Bronchial epithelial cell (primary cell): ENCODE measurements around the gene HYAL4. TPM values are rescaled to one million over a fixed set of nuclear protein-coding genes. Genes with fewer than 3 reads are reported as not detected.
"Not testable (repeated sequence)": the region's sequence is repeated elsewhere in the genome, so short reads cannot be mapped to it uniquely, and the experiment has no call there.

Experiments used
- DNase-seq: peaks from one replicate; pipeline ENCODE4 v3.0.0-alpha.2; 2010; ENCODE audit warnings: low read depth
- FAIRE-seq: peaks from 2 replicates; lab custom pipeline; 2011; peaks lifted over from hg19 to GRCh38; lab: Jason Lieb, UNC
- H3K27me3 ChIP-seq: 2 replicates; pipeline ENCODE4 v1.5.1; 2011; ENCODE audit warnings: low read length; ENCODE audit not compliant: control insufficient read depth, insufficient read depth
- H3K36me3 ChIP-seq: 2 replicates; pipeline ENCODE4 v1.5.1; 2011; ENCODE audit warnings: low read length; ENCODE audit not compliant: control insufficient read depth, insufficient read depth
- H3K4me3 ChIP-seq: 2 replicates; pipeline ENCODE4 v1.5.1; 2011; ENCODE audit warnings: mild to moderate bottlenecking, low read depth, low read length, control low read depth
- CTCF ChIP-seq: IDR thresholded peaks from 2 replicates; pipeline ENCODE4 v1.5.1; 2011; ENCODE audit warnings: mild to moderate bottlenecking, moderate library complexity, low read length, control low read depth, inconsistent platforms; ENCODE audit not compliant: insufficient read depth, severe bottlenecking
- total RNA-seq: library from RNA; depleted of rRNA; stranded (reverse); fragments of >200 nt; gene quantifications from 2 replicates; pipeline ENCODE4 v1.2.1, GENCODE V29; 2014

Gene HYAL4
- total RNA-seq, 1 donor from 2014 or later = under 0.01 TPM

GRCh38 chr7:123802249-123802648, 42.7 kb upstream of the HYAL4 start:
- no peak for DNase-seq
- Histone ChIP-seq H3K36me3 (no peaks in the 10 kb centered on the region), H3K4me3 (no peak overlapping the region), H3K27me3 (no peaks in the 10 kb centered on the region)
- no peak for FAIRE-seq
- no peak for TF ChIP-seq CTCF

DNA sequence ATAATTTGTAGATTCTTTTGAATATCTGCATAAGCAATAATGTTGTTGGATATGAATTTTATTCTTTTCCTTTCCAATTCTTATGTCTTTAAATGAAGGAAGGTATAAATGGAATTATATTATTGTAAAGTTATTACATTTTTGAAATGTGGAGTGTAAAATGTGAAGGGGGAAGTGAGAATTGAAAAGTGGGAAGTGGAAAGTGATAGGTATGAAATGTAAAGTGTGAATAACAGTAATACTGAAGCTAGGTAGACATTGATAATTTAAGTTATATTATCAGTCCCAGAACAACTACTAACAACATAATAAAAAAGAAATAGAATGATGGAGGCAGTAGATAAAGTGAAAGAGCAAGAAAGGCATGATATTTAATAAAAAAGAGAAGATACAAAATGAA, 39.7 kb upstream of the HYAL4 start:
- Histone ChIP-seq H3K4me3 (no peak overlapping the region), H3K36me3 (no peaks in the 10 kb centered on the region), H3K27me3 (no peaks in the 10 kb centered on the region)
- DNase-seq (no peak), FAIRE-seq (no peak)
- TF ChIP-seq CTCF = no peak

DNA sequence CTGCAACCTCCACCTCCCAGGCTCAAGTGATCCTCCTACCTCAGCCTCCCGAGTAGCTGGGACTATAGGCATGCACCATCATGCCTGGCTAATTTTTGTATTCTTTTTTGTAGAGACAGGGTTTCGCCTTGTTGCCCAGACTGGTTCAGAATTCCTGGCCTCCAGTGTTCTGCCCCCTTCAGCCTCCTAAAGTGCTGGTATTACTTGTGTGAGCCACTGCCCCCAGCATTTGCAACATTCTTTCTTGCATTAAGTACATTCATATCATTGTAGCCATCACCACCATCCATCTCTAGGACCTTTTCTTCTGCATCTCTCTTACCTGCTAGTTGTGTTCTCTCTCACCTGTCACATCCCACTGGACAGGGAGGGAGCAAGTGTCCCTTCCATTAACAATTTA, 35.5 kb upstream of the HYAL4 start:
- TF ChIP-seq CTCF = no peak
- DNase-seq (no peak), FAIRE-seq (no peak)
- Histone ChIP-seq H3K36me3 (no peaks in the 10 kb centered on the region), H3K27me3 (no peaks in the 10 kb centered on the region), H3K4me3 (no peak overlapping the region)

DNA sequence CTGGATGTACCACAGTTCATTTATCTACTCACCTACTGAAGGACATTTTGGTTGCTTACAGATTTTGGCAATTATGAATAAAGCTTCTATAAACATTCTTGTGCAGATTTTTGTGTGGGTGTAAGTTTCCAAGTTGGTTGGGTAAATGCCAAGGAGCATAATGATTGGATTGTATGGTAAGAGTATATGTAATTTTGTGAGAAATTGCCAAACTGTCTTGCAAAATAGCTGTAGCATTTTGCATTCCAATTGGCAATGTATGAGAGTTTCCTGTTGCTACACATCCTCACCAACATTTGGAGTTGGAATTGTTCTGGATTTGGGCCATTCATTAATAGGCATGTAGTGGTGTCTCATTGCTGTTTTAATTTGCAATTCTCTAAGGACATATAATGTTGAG, 33.9 kb upstream of the HYAL4 start:
- FAIRE-seq (no peak), DNase-seq (peak; percentile 92)
- no peak overlapping the region for H3K4me3 ChIP-seq

DNA sequence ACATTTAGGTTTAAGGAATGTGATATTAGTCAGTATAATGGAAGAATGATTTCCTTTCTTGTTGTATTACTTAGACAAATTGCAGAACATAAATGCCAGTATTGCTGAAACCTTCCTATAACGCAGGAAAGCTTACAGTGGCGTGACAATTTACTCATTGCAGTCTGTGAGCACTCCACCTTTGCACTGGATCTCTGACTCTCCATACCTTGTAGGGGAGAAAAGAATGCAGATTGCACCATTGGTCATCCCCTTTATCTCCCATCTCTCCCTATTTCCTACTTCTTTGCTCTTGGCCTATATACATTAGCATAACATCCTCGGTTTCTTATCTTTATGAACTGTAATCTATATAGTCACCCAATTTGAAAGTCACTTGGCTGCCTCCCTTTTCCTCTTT, 28.1 kb upstream of the HYAL4 start:
- no peaks in the 10 kb centered on the region for H3K36me3 ChIP-seq
- H3K27me3 ChIP-seq = no peaks in the 10 kb centered on the region
- FAIRE-seq (no peak), DNase-seq (no peak)
- TF ChIP-seq CTCF = no peak
- no peak overlapping the region for H3K4me3 ChIP-seq

More for the DNA sequence above, 33.9 kb upstream of the HYAL4 start:
- no peak for TF ChIP-seq CTCF
- H3K36me3 ChIP-seq = no peaks in the 10 kb centered on the region
- no peaks in the 10 kb centered on the region for H3K27me3 ChIP-seq

DNA sequence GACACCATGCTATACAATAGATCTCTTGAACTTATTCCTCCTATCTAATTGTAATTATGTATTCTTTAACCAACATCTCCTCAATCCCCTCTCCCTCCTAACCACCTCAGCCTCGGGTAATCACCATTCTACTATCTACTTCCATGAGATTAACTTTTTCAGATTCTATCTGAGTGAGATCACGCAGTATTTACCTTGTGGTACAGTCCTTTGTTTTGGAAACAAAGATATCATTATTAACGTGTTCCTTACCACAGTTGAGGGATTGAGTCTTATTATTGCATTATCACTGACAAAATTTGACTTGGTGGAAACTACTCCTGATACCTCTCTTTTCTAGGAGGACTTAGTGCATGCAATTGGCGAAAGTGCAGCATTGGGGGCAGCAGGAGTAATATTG, 26.0 kb upstream of the HYAL4 start:
- H3K36me3 ChIP-seq = no peaks in the 10 kb centered on the region
- no peak for TF ChIP-seq CTCF
- FAIRE-seq (no peak), DNase-seq (peak; percentile 87)
- no peaks in the 10 kb centered on the region for H3K27me3 ChIP-seq
- H3K4me3 ChIP-seq = no peak overlapping the region

GRCh38 chr7:123819795-123820194, 25.2 kb upstream of the HYAL4 start:
- not testable (repeated sequence) for H3K27me3 ChIP-seq, H3K4me3 ChIP-seq, FAIRE-seq, H3K36me3 ChIP-seq
- peak; percentile 90 for DNase-seq
